HG03103 (cell line): ENCODE results near the gene VPS16.
"Not testable (repeated sequence)": the region's sequence is repeated elsewhere in the genome, so short reads cannot be mapped to it uniquely, and the experiment has no call there.

Experiments used
- ATAC-seq: cut with Tn5 transposase; IDR thresholded peaks from one replicate; pipeline ENCODE4 v1.9.1; 2021; ENCODE audit warnings: low read depth; ENCODE audit not compliant: unreplicated experiment

Gene VPS16

DNA sequence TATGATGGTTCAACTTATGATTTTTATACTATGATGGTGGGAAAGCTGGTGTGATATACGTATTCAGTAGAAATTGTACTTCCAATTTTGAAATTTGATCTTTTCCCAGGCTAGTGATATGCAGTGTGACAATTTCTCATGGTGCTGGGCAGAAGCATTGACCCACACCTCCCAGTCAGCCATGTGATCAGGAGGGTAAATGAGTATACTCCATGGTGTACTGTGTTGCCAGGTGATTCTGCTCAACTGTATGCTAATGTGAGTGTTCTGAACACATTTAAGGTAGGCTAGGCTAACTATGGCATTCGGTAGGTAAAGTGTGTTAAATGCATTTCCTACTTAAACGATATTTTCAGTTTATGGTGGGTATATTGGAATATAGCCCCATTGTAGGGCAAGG lies 51.8 kb downstream of the VPS16 start:
- ATAC-seq, result no peak

DNA sequence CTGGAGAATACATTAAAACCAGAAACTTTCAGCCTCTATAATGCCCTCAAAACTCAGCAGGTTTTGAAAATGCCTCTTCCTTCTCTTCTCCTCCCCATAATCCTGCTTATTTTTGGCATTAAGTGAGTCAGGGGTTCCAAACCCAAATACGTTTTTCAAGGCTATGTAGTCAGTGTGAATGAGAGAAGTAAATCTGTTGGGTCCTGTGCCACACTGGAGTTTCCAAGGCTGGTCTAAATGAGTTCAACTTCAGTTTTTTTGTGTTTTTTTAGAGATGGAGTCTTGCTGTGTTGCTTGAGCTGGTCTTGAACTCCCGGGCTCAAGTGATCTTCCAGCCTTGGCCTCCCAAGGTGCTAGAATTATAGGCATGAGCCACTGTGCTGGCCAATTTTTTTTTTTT lies 53.7 kb downstream of the VPS16 start:
- ATAC-seq, result no peak

DNA sequence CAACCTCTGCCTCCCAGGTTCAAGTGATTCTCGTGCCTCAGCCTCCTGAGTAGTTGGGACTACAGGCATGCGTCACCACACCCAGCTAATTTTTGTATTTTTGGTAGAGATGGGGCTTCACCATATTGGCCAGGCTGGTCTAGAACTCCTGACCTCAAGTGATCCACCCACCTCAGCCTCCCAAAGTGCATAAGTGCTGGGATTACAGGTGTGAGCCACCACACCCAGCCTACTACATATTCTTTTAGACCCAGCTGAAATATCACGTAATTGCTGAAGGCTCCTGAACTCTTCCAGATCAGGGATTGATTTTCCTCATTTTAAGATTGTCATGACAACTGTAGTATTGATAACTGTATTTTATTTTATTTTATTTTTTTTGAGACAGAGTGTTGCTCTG lies 54.6 kb downstream of the VPS16 start:
- not testable (repeated sequence) for ATAC-seq

- no peak for ATAC-seq
Observed at GRCh38 chr20:2899243-2899642, 58.7 kb downstream of the VPS16 start.

DNA sequence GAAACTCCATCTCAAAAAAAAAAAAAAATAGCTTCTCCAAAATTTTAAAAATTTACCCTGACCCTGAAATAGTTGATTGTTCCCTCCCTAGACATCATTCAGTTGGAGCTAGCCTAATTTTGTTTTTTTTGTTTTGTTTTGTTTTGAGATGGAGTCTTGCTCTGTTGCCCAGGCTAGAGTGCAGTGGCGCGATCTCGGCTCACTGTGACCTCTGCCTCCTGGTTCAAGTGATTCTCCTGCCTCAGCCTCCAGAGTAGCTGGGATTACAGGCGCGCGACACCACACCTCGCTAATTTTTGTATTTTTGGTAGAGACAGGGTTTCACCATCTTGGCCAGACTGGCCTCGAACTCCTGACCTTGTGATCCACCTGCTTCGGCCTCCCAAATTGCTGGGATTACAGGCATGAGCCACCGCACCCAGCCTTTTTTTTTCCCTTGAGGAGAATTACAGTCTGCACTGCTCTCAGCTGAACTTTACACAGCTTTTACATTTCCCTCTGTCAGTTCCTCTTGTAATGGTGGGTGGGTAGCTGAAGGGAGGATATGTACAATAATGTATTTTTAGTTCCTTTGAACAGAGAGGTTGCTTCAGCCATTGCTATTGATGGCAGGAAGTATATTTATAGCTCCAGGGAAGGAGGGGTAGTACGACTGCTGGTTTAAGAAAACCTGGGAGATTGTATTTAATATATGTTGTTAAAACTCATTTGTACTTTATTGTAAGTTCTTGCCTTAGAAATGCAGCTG lies 60.5 kb downstream of the VPS16 start:
- ATAC-seq, result no peak

DNA sequence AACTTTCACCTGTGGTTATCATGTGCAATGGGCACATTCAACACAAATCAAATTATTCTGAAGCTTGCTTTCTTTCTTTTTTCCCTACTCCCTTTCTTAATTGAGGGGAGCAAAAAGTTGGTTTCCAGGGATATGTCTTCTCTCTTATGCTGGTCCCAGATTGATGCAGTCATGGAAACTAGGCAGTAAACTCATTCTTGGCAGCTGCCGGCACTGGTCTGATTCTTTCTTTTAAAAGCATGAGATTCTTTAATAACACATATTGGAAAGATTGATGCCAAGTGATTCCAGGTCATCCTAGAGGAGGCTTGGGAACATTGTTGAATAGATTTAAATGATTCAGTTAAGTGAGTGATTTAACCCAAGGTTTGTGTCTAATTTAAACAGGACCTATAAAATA lies 61.7 kb downstream of the VPS16 start:
- no peak for ATAC-seq

DNA sequence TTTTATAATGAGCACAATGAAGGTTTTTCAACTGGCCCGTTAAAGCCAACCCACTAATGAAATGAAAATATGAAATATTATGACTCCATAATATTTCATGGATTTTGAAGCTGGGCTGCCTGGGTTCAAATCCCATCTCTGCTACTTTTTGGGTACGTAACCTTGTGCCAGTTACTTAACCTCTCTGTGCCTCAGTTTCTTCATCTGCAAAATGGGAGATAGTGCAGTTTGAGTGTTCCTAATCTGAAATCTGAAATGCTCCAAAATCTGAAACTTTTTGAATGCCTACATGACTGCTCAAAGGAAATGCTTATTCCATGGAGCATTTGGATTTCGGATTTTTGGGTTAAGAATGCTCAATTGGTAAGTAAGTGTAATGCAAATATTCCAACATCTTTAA lies 62.3 kb downstream of the VPS16 start:
- no peak for ATAC-seq

DNA sequence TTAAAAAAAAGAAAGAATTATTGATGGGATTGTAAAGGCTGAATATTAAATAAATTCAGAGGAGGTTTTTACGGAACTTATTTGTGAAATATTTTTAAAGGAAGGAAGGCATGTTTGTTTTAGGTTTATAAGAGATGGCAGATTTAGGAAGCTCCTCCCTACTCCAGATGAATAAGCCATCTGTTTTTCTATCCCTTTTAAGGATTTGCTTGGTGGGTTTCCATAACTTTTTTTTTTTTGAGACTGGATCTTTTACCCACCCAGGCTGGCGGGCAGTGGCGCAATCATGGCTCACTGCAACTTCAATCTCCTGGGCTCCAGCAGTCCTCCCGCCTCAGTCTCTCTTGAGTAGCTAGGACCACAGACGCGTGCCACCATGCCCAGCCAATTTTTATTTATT lies 63.1 kb downstream of the VPS16 start:
- no peak for ATAC-seq

GRCh38 chr20:2907519-2907918 lies 67.0 kb downstream of the VPS16 start:
- ATAC-seq, result no peak

GRCh38 chr20:2909953-2910352 lies 69.4 kb downstream of the VPS16 start:
- ATAC-seq, result no peak

GRCh38 chr20:2911200-2911599 lies 70.7 kb downstream of the VPS16 start:
- no peak for ATAC-seq

DNA sequence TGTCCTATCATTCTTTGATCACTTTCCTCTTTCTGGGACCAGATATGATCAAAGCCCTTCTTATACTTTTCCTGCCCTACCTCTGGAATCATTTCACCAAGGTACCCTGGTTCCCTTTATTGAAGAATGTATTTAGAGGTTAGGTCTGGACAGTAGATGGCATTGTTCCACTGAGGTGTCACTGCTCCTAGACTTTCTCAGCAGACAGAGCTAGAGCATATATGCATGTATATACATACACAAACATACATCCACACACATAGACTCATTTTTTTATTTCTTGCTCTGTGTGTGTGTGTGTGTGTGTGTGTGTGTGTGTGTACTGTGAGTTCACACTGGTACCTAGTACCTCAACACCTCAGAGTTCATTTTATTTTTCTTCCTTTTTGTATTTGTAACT lies 73.6 kb downstream of the VPS16 start:
- ATAC-seq, result no peak
